Thyroid gland (tissue), 4 donors: Measurements from ENCODE around the gene KLF13.

ENCODE experiments used
- CTCF ChIP-seq, 6 experiments: fragments of 200-600 bp in 3 of 6; fragments of 450-650 bp in 3 of 6; sonication (generic) in 3 of 6; IDR thresholded peaks; one replicate each; pipeline ENCODE4 v1.5.1; 2016 to 2019; ENCODE audit warnings: antibody characterized with exemption in 6 of 6, mild to moderate bottlenecking in 2 of 6, inconsistent platforms in 1 of 6, moderate library complexity in 1 of 6
- POLR2A ChIP-seq, 2 donors: fragments of 450-650 bp; IDR thresholded peaks; one replicate each; pipeline ENCODE4 v1.6.1; 2017; ENCODE audit warnings: antibody characterized with exemption in 2 of 2, mild to moderate bottlenecking in 2 of 2, moderate library complexity in 1 of 2

GRCh38 chr15:31342781-31343626, 16.4 kb downstream of the KLF13 start:
- TF ChIP-seq POLR2A (IDR thresholded peaks at IDR 0.05): no peak
- TF ChIP-seq CTCF (IDR thresholded peaks at IDR 0.05): no peak
